NOMO-1 (cell line): ENCODE results near the gene XKR7.

Source experiments
- DNase-seq, 2 experiments: peaks; one replicate each; lab custom pipeline; 2025; ENCODE audit not compliant: unreplicated experiment in 2 of 2; lab: John Stamatoyannopoulos, UW

XKR7 gene

GRCh38 chr20:32035426-32035779 is 67.5 kb downstream of the XKR7 start:
- DNase-seq, result no peak

- peak in 1 of 2 experiments; percentile 21 for DNase-seq
Measured at GRCh38 chr20:32036252-32036651, 68.3 kb downstream of the XKR7 start.

GRCh38 chr20:32036716-32037485 is 69.0 kb downstream of the XKR7 start:
- peak; percentile 42 to 71 for DNase-seq

- peak in 1 of 2 experiments; percentile 18 for DNase-seq
Measured at GRCh38 chr20:32037929-32038328, 70.0 kb downstream of the XKR7 start.

GRCh38 chr20:32040142-32040953 is 72.4 kb downstream of the XKR7 start:
- DNase-seq, result peak; percentile 81 to 88

GRCh38 chr20:32045999-32046398 is 78.0 kb downstream of the XKR7 start:
- DNase-seq, result no peak

- no peak for DNase-seq
Measured at GRCh38 chr20:32050324-32050841, 82.4 kb downstream of the XKR7 start.

GRCh38 chr20:32050851-32051556 is 83.1 kb downstream of the XKR7 start:
- DNase-seq, result peak; percentile 64 to 71

GRCh38 chr20:32051720-32052089 is 83.8 kb downstream of the XKR7 start:
- peak in 1 of 2 experiments; percentile 54 for DNase-seq

GRCh38 chr20:32052090-32052777 is 84.3 kb downstream of the XKR7 start, which contains the start of gene HCK:
HCK (plus strand) TSS chr20:32052242.
- peak; percentile 60 to 73 for DNase-seq

GRCh38 chr20:32052778-32053362 is 84.9 kb downstream of the XKR7 start:
- DNase-seq, result peak; percentile 66 to 84
